ENCODE data around the gene INPP5F. TPM values are rescaled to one million over a fixed set of nuclear protein-coding genes. Genes with fewer than 3 reads are reported as not detected.

INPP5F gene
- total RNA-seq, 1 donor from 2014 or later, result 212 TPM

DNA sequence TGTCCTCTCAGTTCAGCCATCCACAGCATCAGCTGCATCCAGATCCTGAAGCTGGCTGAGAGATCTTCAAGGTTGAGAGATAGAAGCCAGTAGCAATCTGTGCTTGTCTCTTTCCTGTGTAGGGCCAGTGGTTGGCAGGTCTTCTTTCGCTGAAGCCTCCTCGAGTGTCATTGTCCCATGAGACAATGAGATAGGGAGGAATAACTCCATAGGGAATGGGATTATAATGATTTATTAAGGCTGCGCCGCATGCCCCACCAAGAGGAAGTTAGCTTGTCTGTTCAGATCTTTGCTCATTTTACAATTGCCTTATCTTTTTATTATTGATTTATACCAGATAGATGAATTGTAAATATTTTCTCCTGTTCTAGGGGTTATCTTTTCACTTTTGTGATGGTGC is 85.3 kb downstream of the INPP5F start:
- DNase-seq (ENCODE audit: low spot score in 2 of 2) (no peak), FAIRE-seq (no peak)

DNA sequence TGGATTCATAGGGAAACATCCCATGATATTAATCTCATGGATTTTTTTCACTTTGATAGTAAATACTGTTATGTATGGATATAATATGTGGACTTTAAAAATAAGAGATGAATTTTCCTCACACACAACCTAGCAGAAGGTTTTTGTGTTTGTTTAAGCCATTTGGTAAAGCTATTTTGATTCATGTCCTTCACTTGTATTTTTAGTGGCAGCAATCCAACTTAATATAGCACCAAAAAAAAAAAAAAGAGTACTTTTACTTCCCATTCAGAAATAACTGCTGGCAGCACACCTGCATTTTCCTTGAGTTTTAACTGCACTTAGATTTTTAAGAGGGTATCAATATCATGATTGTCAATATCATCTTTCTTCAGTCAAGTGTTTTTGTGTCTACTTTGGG is 86.8 kb downstream of the INPP5F start:
- FAIRE-seq (no peak), DNase-seq (ENCODE audit: low spot score in 2 of 2) (no peak)

DNA sequence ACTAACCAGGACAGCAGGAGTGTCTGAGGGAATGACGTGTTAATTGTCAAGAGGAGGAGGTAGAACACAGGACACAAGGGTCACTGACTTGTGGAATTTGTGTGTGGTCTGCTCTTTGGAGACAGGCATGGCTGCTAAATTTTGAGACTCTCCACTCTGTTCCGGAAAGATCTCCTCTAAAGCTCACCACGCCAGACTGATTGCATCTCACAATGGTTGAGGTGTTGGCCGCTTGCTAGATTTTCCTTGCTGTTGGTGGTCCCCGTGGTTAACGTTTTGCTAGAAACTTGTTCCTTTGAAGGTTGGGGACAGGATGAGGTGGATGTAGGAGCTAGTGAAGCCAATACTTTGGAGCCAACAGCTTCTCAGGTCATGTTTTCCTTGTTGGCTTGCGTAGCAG is 89.8 kb downstream of the INPP5F start:
- FAIRE-seq, result no peak
- DNase-seq (ENCODE audit: low spot score in 2 of 2), result no peak

DNA sequence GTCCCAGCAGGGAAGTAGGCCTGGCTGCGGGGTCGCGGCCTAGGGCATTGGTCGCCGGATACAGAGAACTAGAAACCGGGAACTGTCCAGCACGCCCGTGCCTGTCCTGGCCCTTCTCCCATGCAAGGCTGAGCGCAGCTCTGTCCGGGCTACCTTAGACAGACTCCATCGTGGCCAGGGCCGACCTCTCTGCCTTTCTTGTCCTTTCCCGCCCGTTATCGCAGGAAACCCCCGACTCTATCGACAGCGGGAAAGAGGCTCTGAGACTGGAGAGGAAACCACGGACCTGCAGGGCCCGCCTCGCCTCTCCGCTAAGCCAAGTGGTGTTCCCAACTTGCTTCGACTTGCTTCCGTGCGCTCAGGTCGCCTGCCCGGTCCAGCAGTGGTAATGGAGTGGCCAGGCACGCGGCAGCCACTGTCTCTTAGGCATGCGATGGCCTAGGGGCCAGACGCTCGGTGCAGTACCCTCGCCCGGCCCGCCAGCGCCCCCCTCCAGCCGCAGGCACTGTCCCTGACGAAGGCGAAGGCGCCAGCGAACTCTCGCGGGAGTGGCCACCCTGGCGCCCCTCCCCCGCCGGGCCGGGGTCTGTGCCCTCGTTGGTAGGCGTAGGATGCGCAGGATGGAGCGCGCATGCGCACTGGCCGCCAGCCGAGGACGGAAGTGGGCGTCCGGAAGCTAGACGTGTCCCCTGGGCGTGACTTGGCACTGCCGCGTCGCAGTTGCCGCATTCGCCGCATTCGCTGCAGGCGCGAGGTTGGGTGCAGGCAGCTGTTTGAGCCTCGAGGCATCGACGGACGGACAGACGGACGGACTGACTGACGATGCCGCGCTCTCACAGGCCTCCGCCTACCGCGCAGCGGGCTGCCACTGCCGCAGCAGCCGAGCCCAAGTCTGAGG is 92.4 kb downstream of the INPP5F start:
- DNase-seq (ENCODE audit: low spot score in 2 of 2), result peak; percentile 50 to 69
- no peak for FAIRE-seq

DNA sequence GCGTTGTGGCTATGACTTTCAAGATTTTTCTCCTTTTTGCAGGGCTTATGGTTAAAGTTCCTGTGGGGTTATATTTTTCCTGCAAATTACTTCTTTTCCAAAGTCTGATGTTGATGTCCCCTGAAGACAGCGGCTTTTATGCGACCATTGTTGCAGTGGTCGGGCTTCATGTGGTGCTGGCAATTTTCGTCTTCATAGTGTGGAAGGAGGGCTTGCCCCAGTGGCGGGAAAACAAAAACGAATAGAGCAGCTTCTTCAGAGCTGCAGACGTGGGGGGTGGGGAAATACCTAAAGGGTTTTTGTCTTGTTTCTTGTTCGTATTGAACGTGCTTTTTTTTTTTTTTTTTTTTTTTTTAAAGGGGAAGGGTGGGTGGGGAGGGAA is 93.0 kb downstream of the INPP5F start:
- FAIRE-seq (no peak), DNase-seq (ENCODE audit: low spot score in 2 of 2) (no peak)

DNA sequence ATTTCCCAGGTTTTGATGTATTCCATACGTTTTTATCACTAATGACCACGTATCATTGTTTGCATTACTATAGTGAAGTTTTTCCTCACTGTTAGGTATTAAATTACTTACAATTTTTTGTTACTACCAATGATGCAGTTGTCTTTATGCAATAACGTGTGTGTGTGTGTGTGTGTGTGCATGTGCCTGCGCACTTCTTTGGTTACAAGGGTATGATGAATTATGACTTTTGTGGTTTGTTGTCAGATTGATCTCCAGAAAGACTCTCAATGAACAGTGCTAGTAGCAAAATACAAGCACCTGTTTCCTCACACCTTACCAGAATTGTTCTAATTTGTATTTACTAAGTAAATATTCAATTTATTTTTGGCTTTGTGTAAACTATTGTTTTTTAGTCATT is 95.3 kb downstream of the INPP5F start:
- FAIRE-seq, result no peak

DNA sequence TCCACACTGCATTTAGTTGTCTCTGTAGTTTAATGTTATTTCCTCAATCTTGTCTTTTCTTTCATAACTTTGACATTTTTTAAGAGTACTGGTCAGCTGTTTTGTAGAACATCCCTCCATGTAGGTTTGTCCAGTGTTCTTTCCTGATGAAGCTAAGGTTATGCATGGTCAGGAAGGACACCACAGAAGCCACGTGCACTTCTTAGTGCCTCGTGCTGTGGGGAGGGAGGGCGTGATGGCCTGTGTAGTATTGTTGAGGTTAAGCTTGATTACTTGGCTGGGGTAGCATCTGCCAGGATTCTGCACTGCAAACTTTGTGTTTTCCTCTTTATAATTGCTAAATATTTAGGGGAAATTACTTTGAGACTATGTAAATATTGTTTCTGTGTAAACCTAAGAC is 98.4 kb downstream of the INPP5F start:
- DNase-seq (ENCODE audit: low spot score in 2 of 2), result no peak
- FAIRE-seq, result no peak

More for the DNA sequence above, 95.3 kb downstream of the INPP5F start:
- no peak for DNase-seq (ENCODE audit: low spot score in 2 of 2)

DNA sequence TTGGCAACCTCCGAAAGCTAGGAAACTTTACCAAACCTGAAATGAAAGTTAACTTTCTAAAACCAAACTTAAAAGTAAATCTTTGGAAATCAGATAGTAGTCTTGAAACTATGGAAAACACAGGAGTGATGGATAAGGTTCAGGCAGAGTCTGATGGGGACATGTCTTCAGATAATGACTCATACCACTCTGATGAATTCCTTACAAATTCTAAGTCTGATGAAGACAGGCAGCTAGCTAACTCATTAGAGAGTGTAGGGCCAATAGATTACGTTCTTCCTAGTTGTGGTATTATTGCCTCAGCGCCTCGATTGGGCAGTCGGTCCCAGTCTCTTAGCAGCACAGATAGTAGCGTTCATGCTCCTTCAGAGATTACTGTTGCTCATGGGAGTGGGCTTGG is 100.9 kb downstream of the INPP5F start:
- FAIRE-seq (no peak), DNase-seq (ENCODE audit: low spot score in 2 of 2) (no peak)

DNA sequence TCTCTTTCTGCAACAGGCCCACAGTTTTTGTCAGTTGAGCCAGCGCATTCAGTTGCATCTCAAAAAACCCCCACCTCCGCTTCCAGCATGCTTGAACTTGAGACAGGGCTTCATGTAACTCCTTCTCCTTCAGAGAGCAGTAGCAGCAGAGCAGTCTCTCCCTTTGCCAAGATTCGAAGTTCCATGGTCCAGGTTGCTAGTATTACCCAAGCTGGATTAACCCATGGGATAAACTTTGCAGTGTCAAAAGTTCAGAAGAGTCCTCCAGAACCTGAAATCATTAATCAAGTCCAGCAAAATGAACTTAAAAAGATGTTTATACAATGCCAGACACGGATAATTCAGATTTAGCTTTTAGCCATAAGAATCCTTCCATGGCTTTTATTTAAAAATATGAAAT is 101.6 kb downstream of the INPP5F start:
- DNase-seq (ENCODE audit: low spot score in 2 of 2) (no peak), FAIRE-seq (no peak)

DNA sequence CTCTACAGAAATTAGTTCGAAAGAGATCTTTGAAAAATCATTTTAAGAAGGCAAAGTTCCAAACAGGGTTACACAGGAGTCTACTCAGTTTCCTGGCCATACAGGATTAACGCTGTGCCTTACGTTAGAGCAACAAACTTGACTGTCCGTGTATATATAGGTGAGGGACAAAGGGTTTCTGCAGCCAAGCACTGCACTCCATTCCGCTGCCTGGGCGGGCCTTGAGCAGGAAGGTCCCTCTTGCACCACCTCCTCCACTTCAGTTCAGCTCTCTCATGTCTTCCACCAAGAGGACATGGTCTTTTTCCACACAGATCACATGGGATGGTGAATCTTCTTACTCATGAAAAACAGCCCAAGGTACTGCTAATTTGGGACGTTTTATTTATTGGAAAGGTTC is 103.6 kb downstream of the INPP5F start:
- no peak for FAIRE-seq
- DNase-seq (ENCODE audit: low spot score in 2 of 2), result no peak

DNA sequence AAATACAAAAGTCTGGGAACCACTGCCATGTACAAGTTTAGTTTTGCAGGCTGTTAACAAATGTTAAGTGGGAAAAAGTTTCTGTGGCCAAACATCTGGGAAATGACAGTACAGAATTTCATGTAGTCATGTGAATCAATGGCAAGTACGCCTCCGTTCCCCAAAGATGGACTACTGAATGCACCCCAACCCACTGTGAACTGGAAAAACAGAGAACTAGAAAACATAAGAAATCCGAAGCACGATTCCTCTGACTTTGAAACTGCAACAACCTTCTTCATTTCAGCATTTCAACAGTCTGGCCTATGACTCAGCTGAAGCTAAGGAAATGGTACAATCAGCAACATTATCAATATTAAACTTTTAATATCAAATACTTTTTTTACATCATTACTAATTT is 105.0 kb downstream of the INPP5F start:
- FAIRE-seq, result no peak

DNA sequence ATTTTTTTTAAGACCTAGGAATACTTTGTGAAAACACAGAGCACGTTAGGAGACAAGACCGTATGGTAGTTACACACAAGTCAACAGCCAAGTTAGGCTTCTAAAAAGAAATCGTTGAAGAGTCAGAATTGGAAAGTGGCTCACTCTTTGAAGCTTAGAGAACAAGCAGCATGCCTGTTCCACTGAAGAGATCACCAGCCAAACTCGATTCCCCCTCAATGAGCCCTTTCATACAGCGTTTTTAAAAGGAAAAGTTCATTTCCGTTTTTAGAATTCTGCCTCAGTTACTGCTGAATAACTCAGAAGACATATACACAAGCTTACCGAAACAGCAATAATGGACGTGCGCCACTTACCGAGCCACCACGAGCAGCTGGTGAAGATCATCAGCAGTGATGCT is 105.8 kb downstream of the INPP5F start:
- no peak for FAIRE-seq

More for the DNA sequence above, 105.0 kb downstream of the INPP5F start:
- DNase-seq (ENCODE audit: low spot score in 2 of 2), result no peak

DNA sequence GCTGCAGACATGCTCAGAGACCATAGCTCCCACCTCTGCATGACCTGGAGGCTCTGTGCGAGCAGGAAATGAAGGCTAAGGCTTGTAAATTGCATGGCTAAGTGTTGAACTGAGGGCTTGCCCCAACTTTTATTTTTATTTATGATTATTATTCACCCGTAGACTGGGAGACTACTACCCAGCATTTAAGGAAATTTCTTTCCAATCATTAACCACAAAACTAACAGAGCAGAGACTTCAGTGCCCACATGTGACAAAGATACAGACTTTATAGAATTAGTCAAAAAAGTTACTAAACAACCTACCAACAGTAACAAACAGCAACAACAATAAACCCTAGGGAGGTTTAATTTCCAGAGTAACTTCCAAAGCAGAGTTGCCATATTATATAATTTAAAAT is 107.1 kb downstream of the INPP5F start:
- FAIRE-seq (no peak), DNase-seq (ENCODE audit: low spot score in 2 of 2) (no peak)

More for the DNA sequence above, 105.8 kb downstream of the INPP5F start:
- DNase-seq (ENCODE audit: low spot score in 2 of 2), result no peak

DNA sequence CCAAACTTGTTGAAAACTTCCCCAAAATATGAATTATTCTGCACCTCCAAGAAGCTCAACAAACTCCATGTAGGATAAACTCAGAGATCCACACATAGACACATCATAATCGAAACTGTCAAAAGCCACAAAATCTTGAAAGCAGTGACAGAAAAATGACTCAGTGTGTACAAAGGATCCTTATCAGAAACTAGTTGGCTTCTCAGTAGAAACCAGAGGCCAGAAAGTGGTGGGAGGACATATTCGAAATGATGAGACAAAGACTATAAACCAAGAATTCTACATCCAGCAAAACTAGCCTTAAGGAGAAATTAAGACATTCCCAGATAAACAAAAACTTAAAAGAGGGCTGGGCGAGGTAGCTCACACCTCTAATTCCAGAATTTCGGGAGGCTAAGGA is 108.3 kb downstream of the INPP5F start:
- DNase-seq (ENCODE audit: low spot score in 2 of 2), result no peak
- FAIRE-seq, result no peak

DNA sequence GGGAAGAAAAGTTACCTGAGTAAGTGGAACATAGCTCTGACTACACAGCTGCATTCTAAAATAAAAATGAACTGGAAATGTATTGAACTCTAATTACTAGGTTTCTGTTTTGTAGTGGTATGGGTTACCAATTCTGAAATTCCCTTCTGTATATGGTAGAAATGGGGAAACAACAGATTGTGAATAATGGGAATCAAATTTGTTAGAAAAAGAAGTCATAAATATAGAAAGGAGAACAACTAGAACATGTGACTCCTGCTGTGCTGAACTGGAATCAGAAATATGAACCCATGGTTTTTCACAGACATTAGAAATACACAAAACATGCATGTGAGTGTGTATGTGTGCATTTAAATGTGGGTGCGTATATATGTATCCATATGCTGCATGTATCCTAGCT is 119.8 kb downstream of the INPP5F start:
- DNase-seq (ENCODE audit: low spot score in 2 of 2) (no peak), FAIRE-seq (no peak)

DNA sequence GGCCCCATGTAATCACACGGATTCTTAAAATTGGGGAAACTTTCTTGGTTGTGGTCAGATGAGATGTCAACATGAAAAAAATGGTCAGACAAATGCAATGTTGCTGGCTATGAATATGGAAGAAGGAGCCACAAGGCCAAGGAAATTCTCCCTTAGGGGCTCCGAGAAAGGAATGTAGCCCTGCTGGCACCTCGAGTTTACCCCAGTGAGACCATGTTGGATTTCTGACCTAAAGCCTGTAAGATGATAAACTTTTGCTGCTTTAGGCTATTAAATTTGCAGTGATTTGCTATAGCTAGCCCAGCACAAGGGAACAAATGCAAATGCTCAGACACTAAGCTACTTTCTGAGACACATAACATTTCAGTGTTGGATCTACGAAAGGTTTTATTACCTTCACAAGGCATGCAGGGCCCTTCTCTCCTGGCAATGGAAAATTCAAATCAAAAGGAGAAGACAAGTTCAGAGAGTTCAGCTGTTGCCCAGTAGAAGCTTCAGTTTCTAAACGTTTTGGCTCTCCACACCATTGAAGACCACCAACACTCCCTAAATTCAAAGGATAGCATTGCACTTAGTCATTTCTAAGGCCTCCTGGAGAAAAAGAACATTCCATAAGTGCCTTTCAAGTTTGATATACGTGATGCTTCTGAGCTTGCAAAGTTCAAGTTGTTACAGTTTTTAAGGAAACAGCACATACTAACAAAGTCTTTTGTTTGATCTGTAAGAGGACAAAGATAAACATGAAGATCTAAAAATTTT is 123.4 kb downstream of the INPP5F start:
- DNase-seq (ENCODE audit: low spot score in 2 of 2), result no peak
- no peak for FAIRE-seq

DNA sequence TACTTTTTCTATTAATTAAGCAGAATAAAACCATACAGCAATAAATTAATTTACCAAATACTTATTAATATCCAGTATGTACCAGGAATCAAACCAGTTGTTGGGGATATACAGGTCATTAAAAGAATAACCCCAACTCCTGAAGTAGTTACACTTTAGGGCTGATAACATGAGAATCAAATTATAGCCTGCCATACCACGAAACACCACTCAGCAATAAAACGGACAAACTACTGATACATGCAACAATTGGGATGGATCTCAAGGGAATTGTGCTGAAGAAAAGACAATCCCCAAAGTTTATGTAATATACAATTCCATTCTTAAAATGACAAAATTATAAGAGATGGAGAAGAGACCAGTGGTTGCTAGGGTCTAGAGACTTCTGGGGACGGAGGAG is 124.1 kb downstream of the INPP5F start:
- DNase-seq (ENCODE audit: low spot score in 2 of 2), result no peak
- no peak for FAIRE-seq

DNA sequence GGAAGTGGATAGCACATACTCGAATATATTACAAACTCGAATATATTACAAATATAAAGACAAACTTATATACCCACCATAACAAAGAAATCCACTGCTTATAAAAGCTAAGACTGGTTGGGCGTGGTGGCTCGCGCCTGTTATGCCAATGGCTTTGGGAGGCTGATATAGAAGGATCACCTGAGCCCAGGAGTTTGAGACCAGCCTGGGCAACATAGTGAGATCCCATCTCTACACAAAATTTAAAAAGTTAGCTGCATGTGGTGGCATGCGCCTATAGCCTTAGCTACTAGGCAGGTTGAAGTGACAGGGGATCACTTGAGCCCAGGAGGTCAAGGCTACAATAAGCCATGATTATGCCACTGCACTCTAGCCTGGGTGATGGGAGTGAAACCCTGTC is 126.4 kb downstream of the INPP5F start:
- DNase-seq (ENCODE audit: low spot score in 2 of 2) (no peak), FAIRE-seq (no peak)

DNA sequence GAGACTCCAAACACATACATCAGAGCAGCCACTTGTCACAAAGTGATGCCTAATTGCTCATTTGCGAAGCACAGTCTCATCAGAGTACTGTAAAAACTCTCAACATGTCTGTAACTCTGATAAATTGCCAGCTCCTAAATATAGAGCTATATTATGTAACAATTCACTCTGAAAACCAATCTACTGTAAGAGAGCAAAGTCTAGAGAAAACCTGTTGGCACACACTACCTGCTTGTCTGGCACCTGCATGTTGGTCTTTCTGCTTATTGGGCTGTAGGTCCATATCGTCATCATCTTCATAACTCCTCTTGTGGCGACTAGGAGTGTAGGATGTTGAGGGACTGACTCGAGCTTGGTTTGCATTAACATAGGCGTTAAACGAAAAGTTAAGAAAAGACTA is 127.0 kb downstream of the INPP5F start:
- DNase-seq (ENCODE audit: low spot score in 2 of 2) (no peak), FAIRE-seq (no peak)

DNA sequence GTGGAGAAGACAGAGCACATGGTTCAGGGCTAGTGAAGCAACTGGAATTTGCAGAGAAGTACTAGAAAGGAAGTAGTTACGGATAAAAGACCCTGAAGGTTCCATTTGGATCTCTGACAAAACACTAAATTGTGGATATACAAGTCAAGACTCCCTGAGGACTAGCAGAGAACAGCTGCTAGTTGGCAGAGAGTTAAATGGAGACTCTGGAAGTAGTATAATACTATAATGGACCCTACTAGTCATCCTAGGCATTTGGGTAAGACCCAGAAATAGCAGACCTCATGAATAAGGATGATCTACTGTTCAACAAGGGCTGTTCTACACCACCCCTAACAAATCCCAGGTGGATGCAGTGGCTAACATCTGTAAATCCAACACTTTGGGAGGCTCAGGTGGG is 127.7 kb downstream of the INPP5F start:
- DNase-seq (ENCODE audit: low spot score in 2 of 2) (no peak), FAIRE-seq (no peak)

DNA sequence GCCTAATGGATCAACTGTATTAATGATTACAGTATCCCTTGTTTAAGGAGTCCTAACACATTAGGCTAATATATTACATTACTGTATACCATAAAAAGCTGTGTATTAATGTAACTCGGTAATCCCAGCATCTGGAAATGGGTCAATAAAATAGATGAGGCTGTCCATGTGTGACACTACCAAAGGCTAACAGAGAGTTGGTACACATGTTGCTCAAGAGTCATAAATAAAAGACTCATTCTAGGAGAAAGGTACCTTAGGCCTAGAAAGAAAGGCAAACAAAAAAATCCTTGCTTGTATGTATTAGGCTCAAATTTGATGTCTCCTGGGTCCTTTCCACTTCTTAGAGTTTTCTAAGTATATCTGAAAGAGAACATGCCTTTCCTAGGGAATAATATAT is 132.2 kb downstream of the INPP5F start:
- FAIRE-seq, result no peak
- no peak for DNase-seq (ENCODE audit: low spot score in 2 of 2)

Data from frontal cortex (tissue), 4 donors.